Activated T-cell treated with anti-CD3 and anti-CD28 coated beads, Interleukin-2, amount 50 U/mL, for 1 hour (primary cell): ENCODE measurements around the gene MLLT3.

Source experiments
- DNase-seq: peaks from one replicate; pipeline ENCODE4 v3.0.0-alpha.2; 2020

MLLT3 gene

GRCh38 chr9:20325008-20325407, 297.3 kb downstream of the MLLT3 start:
- DNase-seq: no peak

GRCh38 chr9:20322212-20322611, 300.1 kb downstream of the MLLT3 start:
- no peak for DNase-seq

GRCh38 chr9:20321423-20322082, 300.7 kb downstream of the MLLT3 start:
- peak; percentile 33 for DNase-seq

GRCh38 chr9:20320921-20321320, 301.4 kb downstream of the MLLT3 start:
- no peak for DNase-seq

DNA sequence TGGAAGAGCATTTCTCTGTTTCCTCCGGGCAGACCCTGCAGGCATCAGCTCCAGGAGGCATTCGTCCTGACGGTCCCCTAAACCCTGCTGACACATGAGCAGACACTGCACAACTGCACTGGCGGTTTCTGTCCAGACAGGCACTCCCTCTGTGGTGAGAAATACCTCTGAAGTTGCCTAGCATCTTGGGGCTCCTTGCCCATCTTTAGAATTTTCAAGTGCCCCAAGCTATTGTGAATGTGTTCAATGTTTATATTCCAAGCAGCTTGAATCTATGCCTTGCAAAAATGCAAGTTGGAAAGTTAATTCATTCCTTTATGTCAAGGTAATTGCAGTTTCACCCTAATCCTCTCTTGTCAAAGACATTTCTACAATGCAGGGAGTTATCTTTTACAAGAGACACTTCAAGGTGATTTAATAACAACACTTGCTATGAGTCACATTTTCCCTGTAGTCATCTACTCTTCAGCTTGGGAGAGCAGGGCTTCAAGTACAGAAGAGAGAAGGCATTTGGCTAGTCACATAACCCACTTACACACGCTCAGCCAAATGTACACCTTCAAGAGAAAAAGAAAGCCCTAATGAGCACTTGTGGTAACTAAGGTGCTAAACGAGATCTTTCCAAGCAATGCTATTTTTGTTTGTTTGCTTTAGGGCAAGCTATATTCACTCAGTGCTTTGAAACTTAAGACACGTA, 302.5 kb downstream of the MLLT3 start:
- no peak for DNase-seq

- DNase-seq: no peak
Measured at GRCh38 chr9:20319241-20319640, 303.1 kb downstream of the MLLT3 start.

DNA sequence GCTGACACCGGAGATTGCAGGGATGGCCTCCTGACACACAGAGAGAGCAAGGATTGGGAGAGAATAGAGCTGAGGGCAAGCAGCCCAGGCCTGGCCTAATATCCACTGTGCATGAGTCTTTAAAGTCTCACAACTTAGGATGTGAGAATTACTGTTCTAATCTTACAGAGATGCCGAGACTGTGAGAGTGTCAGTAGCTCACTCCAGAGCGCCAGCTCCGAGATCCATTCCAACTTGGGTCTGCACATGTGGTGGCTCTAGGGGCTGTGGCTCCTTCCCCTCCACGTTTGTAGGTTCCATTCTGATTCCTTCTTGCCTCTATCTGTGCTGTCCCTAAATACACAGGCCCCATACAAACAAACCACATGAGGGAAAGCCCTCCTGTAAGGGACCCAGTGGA, 304.6 kb downstream of the MLLT3 start:
- no peak for DNase-seq

DNA sequence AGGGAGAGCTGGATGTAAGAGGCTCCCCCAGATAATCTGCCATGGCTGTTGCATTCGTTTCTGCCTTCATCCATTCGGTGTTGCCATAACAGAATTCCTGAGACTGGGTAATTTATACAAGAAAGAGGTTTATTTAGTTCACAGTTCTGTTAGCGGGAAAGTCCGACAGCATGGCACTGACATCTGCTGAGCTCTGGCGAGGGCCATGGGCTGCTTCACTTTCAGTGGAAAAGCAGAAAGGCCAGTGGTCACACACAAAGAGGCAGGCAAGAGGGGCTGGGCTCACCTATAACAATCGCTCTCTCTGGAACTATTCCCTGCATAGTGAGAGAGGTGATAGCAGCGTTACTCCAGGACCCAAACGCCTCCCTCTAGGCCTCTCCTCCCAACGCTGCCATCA, 305.9 kb downstream of the MLLT3 start:
- DNase-seq: no peak

GRCh38 chr9:20315677-20316076, 306.6 kb downstream of the MLLT3 start:
- DNase-seq: no peak

DNA sequence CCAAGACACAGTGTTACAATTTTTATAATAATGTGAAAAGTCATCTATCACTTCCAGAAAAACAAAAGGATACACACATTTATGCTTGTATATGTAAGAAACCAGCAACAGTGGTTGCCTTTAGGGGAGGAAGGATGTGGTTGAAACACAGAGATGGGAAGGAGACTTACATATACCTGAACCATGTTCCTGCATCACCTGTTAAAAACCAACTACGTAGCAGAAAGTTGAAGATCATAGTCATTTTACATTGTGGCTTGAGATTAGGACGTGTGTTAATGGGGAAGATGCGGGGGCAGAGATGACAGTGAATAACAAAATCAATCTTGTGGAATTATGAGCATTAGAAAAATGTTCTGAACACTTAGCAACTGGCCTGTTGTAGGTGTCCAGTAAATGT, 307.3 kb downstream of the MLLT3 start:
- no peak for DNase-seq

- DNase-seq: no peak
Measured at GRCh38 chr9:20313415-20313814, 308.9 kb downstream of the MLLT3 start.

- DNase-seq: no peak
Measured at GRCh38 chr9:20312732-20313131, 309.6 kb downstream of the MLLT3 start.

DNA sequence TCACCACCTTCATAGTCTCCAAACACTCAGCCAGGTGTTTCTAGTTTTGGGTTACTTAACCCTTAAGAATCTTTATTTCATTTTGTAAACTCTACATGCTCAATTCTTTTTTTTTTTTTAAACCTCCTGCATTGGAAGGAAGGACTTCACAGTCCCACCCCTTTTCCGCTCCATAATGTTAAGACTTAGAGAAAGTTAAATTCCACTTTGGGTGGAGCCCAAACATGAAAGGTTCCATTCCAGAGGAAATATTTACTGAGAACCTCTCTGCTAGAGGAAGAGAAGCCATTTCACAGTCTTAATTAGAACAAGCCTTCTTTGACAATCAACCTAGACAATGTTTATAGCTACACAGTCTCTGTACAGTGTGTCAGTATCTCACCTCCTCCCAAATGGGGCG, 312.3 kb downstream of the MLLT3 start:
- DNase-seq: no peak

GRCh38 chr9:20309124-20309523, 313.2 kb downstream of the MLLT3 start:
- no peak for DNase-seq

DNA sequence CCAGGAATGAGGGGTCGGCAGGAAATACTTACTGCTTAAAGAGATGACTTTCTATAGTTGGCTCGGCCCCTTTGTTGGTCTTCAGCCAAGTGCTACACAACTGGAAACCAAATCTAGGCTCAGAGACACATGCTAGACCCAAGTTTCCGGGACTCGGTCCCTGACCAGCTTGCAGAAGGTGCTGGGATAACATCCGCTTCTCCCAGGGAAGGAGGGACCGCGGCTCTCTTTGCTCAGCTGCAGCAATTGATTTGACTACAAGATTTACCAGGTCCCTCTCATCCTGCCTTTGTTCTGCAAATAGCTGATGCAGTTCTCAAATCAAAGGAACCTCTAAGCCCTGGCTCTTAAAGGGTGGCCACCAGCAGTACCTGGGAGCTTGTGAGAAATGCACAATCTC, 314.7 kb downstream of the MLLT3 start:
- no peak for DNase-seq

DNA sequence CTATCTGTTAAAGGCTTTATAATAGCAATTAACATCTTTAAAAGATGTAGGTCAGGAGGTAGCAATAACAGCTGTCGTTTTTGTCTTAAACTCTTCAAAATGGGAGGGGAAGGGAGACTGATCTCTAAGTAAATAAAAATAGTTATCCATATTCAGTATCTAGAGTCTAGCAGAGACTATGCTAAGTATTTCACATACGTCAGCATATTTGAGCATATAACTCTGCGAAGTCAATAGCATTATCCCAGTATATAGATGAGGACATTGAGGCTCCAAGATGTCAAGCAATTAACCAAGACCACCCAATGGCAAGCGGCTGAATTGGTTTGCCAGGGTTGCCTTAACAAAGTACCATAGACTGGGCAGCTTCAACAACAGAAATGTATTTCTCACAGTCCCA, 316.8 kb downstream of the MLLT3 start:
- no peak for DNase-seq

DNA sequence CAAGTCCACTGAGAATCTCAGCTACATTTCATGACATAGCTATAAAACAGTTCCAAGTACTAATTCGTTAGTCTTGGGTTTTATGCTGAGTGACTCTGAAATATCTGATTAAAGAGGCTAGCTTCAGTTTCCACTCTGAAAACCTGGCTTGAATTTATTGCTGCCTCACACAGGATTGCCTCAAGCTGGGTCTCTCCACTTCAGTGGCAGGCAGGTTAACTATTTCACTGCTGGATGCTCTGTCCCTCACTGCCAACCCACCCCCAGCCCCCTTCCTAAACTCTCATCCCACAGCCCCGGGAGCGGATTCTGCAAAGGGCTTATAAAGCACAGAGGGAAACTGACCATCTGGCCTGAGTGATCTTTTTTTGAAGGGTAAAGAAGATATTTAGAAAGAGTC, 318.3 kb downstream of the MLLT3 start:
- DNase-seq: no peak

DNA sequence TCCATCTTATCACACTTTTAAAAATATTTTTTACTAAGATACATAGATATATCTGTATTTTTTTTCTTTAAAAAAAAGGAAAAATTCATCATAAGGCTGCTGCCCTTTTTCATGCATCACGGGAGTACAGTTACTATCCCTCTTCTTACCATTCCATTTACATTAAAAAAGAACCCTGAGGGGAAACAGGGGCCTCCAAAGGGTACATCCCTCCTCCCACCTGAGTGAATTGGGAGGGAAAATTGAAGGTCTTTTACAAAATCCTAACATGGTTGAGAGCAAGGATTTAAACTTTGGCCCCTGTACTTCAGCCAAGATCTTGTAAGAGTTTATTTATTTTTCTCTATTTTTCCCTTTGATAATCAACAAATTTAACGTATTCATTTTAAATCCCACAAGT, 319.2 kb downstream of the MLLT3 start:
- DNase-seq: no peak

GRCh38 chr9:20302197-20302596, 320.1 kb downstream of the MLLT3 start:
- no peak for DNase-seq

GRCh38 chr9:20300430-20301115, 321.7 kb downstream of the MLLT3 start:
- DNase-seq: no peak

- no peak for DNase-seq
Measured at GRCh38 chr9:20297646-20298084, 324.6 kb downstream of the MLLT3 start.

GRCh38 chr9:20295555-20295954, 326.7 kb downstream of the MLLT3 start:
- DNase-seq: no peak

- DNase-seq: no peak
Measured at GRCh38 chr9:20294046-20294750, 328.1 kb downstream of the MLLT3 start.

DNA sequence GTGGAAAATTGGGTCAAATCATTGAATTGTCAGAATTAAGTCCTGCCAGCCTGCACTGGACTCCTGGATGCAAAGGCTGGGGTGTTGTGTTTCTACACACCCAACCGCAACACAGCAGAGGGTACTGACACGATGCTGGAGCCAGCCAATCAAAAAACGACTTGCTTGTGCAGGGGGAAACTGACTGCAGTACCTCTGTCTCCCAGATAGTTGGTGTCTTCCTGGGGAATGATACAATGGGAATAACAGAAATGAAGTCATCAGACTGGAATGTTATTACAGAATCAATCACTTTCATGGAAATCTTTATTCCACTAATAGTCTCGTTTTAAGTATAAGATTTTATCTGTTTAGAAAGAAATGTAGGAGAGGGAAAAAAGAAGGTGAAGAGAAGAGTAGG, 330.3 kb downstream of the MLLT3 start:
- no peak for DNase-seq
